ENCODE measurements around the gene CDH12. TPM values are rescaled to one million over a fixed set of nuclear protein-coding genes. Genes with fewer than 3 reads are reported as not detected.

CDH12 gene
- total RNA-seq (2021): not detected in 2 replicates
- long read RNA-seq: 0 reads

- Histone ChIP-seq H3K18ac (ENCODE audit: insufficient read length, low read depth, low read length) (no peak within 1 kb of the TSS), H2BK20ac (ENCODE audit: low read depth, low read length, poor library complexity, severe bottlenecking) (no peak within 1 kb of the TSS), H3K27ac (ENCODE audit: insufficient read length, low read depth, low read length) (no peak within 1 kb of the TSS), H2BK15ac (ENCODE audit: low read depth, low read length) (no peak within 1 kb of the TSS), H3T11ph (ENCODE audit: low read length) (no peak within 1 kb of the TSS), H2BK5ac (ENCODE audit: insufficient read length, low read length) (no peak within 1 kb of the TSS), H3K4ac (ENCODE audit: low read depth, low read length) (no peak within 1 kb of the TSS), H3K4me2 (ENCODE audit: insufficient read depth, insufficient read length, low read length) (peak within 1 kb of the TSS; percentile 78), H3K4me1 (ENCODE audit: insufficient read depth, low read length) (no peaks in the 10 kb centered on the region; the same call in 1 of the 2 replicates), H3K27me3 (ENCODE audit: insufficient read depth, low read length) (no peaks in the 10 kb centered on the region), H3K79me1 (ENCODE audit: insufficient read depth, low read depth, low read length, poor library complexity, severe bottlenecking) (no peaks in the 10 kb centered on the region), H2BK120ac (ENCODE audit: low read depth, low read length, poor library complexity, severe bottlenecking) (no peak within 1 kb of the TSS), H3K9me3 (ENCODE audit: control insufficient read depth, low read depth, low read length) (no peaks in the 10 kb centered on the region), H4K91ac (ENCODE audit: insufficient read length, low read depth, low read length) (no peak within 1 kb of the TSS), H4K5ac (ENCODE audit: insufficient read length, low read depth, low read length) (no peak within 1 kb of the TSS), H2AFZ (ENCODE audit: low read length) (peak within 1 kb of the TSS; percentile 79), H3K23me2 (ENCODE audit: insufficient read length, low read depth, low read length, poor library complexity, severe bottlenecking) (peaks cover 3% of the 10 kb centered on the region), H4K20me1 (ENCODE audit: control insufficient read depth, insufficient read depth, insufficient read length) (no peaks in the 10 kb centered on the region), H3K23ac (ENCODE audit: insufficient read length, low read depth, low read length) (no peak within 1 kb of the TSS), H3K56ac (ENCODE audit: insufficient read length, low read depth, low read length) (no peak within 1 kb of the TSS), H3K79me2 (ENCODE audit: insufficient read depth, low read length) (no peaks in the 10 kb centered on the region), H2AK5ac (ENCODE audit: insufficient read length, low read length) (no peak within 1 kb of the TSS), H3K14ac (ENCODE audit: insufficient read depth, low read length) (no peak within 1 kb of the TSS), H4K8ac (replicated peaks; ENCODE audit: insufficient read length, low read depth, low read length) (no peak within 1 kb of the TSS), H2BK12ac (ENCODE audit: insufficient read length, low read depth, low read length) (no peak within 1 kb of the TSS), H3K9ac (ENCODE audit: extremely low read depth, insufficient read length, low read length) (no peak within 1 kb of the TSS)
- H3K9me3 Mint-ChIP-seq: no peaks in the 10 kb centered on the region
- H3K27ac Mint-ChIP-seq: peak within 1 kb of the TSS in 1 of 3 experiments; percentile 37; a peak in 1 of 7 replicates
- H3K4me3 Mint-ChIP-seq: peak within 1 kb of the TSS; percentile 82 to 96
- no peak for TF ChIP-seq CTCF (conservative IDR thresholded peaks at IDR 0.05)
- peaks cover 13 to 20% of the 10 kb centered on the region in 2 experiments for H3K4me1 Mint-ChIP-seq
- H3K36me3 Mint-ChIP-seq (ENCODE audit: insufficient read depth in 1 of 3, low read depth in 3 of 3): no peaks in the 10 kb centered on the region
- WGBS (ENCODE audit: extremely low coverage, insufficient read length, low lambda C conversion rate): no CpG with 5 or more reads among the region's 31 CpGs
- peak; percentile 67 for DNase-seq
- peaks cover 32% of the 10 kb centered on the region for H3K27me3 Mint-ChIP-seq (ENCODE audit: low read depth)
Observed at GRCh38 chr5:22852807-22853660, at the start of gene CDH12. Gene CDH12 (minus strand): TSS chr5:22853344.
